Activated CD4-positive, alpha-beta T cell treated with anti-CD3 and anti-CD28 coated beads, Interleukin-2, Interleukin-6, amounts not matched to agents 100 ng/mL and 50 ng/mL, durations not matched to agents 16 hours and 8 hours (primary cell): ENCODE data around the gene EZH1.

Experiments used
- DNase-seq: peaks from one replicate; pipeline ENCODE4 v3.0.0-alpha.2; 2020

EZH1 gene

GRCh38 chr17:42706732-42707131 is 38.1 kb downstream of the EZH1 start:
- peak; percentile 92 for DNase-seq

GRCh38 chr17:42704837-42705494 is 39.9 kb downstream of the EZH1 start:
- DNase-seq: peak; percentile 92

DNA sequence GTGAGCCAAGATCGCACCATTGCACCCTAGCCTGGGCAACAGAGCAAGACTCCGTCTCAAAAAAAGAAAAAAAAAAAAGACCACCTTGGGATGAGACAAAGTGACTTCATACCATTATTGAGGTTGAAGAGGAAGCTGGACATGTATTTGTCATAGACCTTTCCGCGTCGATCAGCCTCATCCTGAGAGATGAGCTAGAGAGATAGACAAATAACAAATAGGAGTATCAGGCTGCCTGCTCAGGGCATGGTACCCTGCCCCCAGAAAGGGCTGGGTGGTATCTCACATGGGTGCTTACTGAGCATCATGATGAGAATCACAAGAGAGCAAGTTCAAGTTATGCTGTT is 40.4 kb downstream of the EZH1 start:
- no peak for DNase-seq

DNA sequence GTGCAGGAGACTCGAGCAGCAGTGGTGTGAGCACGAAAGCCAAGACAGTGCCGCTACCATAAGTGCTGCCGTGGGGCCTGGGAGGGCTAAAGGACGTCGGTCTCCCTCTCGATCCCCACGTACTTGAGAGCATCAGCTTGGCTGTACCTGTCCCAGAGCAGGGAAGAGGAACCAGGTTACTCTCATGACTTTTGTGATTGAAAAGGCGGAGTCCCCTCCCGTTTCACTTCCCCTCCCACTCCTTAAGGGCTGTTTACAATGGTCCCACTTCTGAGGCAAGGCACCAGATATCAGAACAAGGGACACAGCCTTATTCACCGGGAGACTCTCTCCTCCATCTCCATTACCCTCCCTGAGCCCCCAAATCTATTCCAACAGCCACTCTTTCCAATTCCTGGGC is 42.4 kb downstream of the EZH1 start:
- DNase-seq: no peak

- no peak for DNase-seq
Observed at GRCh38 chr17:42700586-42701289, 44.1 kb downstream of the EZH1 start.

DNA sequence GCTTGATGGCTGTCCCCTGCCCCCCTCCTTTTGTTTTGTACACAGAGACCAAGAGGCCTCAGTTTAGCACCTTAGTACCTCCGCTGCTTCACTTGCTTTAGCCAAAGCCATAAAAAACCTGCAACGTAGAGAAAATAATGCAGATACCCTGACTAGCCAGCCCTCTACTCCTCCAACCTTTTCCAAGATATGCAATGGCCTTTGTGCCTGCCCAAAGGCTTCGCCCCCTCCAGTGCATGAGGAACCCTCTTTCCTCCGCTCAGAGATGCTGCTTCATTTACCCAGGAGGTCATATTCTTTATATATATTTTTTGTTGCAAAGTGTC is 45.5 kb downstream of the EZH1 start:
- no peak for DNase-seq

- no peak for DNase-seq
Observed at GRCh38 chr17:42698736-42699414, 46.0 kb downstream of the EZH1 start.

- DNase-seq: no peak
Observed at GRCh38 chr17:42697108-42697811, 47.6 kb downstream of the EZH1 start.

- no peak for DNase-seq
Observed at GRCh38 chr17:42695500-42695899, 49.3 kb downstream of the EZH1 start.

DNA sequence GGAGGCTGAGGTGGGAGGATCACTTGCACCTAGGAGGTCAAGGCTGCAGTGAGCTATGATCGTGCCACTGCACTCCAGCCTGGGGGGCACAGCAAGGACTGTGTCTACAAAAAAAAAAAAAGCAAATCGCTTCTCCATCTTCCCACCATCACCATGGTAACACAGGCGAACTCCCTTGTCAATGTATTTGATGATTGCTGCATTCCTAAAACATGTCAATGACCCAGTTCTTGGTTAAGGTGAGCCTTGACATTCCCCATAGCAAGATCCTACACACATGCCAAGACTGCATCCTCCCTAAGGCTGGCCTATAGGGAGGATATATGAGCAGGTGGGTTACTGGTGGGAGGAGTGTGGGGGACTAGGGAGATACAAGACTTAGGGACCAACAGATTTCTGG is 50.3 kb downstream of the EZH1 start:
- no peak for DNase-seq

- no peak for DNase-seq
Observed at GRCh38 chr17:42692489-42692888, 52.4 kb downstream of the EZH1 start.

DNA sequence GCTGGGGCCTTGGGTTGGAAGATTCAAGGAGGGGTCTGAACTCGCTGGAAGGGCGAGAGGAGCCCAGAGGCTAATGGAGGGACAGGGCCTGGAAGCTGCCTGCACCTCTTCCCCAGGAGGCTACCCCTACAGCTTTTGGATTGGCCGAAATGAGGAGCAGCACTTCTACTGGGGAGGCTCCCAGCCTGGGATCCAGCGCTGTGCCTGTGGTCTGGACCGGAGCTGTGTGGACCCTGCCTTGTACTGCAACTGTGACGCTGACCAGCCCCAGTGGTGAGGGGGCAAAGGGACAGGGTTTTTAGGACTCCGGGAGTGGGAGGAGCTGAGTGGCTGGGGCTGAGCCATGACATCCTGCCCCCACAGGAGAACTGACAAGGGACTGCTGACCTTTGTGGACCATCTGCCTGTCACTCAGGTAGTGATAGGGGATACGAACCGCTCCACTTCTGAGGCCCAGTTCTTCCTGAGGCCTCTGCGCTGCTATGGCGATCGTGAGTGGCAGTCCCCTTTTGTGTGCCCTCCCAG is 53.8 kb downstream of the EZH1 start:
- no peak for DNase-seq

DNA sequence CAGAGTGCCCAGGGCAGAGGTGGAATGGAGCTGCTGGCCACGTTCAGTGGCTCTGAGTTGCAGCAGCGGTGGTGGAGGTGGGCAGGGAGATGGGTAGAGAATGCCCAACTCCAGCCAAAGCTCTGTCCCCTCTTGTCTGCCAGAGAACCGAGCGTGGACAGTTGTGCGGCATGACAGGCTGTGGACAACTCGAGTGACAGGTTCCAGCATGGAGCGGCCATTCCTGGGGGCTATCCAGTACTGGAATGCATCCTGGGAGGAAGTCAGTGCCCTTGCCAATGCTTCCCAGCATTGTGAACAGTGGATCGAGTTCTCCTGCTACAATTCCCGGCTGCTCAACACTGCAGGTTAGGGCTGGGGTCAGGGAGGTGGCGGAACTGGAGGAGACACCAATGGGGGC is 54.2 kb downstream of the EZH1 start:
- no peak for DNase-seq

GRCh38 chr17:42687707-42688320 is 57.0 kb downstream of the EZH1 start:
- DNase-seq: no peak

DNA sequence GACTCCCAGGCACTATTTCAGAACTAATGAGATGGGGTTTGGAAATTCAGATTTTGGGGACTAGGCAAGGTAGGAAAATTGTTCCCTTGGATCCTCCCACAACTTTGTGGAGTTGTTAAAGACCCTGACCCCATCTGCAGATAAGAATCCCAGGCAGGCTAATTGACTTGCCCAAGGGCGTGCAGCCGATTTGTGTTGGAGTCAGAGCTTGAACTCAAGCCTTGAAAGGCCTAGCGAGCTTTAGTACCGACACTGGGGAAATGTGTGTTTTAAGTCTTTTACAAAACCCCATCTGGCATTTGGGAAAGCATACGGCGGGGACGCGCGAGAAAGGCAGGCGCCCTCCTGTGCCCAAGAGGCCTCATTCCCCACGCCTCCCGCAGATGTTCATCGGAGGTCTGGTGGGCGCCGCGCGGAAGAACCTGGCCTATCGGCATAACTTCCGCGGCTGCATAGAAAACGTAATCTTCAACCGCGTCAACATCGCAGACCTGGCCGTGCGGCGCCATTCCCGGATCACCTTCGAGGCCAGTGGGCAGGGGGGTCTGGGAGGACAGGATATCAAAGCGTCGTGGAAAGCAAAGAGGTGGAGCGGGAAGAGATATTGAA is 58.2 kb downstream of the EZH1 start:
- no peak for DNase-seq

DNA sequence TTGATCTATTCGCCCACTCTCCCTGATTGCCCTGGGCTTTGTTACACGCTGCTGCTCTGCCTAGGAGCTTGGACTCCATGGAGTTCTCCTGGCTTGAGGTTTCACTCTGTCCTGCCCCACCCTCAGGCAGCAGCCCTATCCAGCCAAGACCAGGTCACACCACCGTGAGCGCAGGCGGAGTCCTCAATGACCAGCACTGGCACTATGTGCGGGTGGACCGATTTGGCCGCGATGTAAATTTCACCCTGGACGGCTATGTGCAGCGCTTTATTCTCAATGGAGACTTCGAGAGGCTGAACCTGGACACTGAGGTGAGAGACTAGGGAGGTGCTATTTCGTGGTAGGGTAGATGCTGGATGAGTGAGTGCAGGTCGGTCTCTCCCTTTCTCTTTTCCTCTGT is 59.0 kb downstream of the EZH1 start:
- DNase-seq: no peak

- no peak for DNase-seq
Observed at GRCh38 chr17:42684929-42685556, 59.8 kb downstream of the EZH1 start.

GRCh38 chr17:42683407-42684034 is 61.3 kb downstream of the EZH1 start:
- no peak for DNase-seq

DNA sequence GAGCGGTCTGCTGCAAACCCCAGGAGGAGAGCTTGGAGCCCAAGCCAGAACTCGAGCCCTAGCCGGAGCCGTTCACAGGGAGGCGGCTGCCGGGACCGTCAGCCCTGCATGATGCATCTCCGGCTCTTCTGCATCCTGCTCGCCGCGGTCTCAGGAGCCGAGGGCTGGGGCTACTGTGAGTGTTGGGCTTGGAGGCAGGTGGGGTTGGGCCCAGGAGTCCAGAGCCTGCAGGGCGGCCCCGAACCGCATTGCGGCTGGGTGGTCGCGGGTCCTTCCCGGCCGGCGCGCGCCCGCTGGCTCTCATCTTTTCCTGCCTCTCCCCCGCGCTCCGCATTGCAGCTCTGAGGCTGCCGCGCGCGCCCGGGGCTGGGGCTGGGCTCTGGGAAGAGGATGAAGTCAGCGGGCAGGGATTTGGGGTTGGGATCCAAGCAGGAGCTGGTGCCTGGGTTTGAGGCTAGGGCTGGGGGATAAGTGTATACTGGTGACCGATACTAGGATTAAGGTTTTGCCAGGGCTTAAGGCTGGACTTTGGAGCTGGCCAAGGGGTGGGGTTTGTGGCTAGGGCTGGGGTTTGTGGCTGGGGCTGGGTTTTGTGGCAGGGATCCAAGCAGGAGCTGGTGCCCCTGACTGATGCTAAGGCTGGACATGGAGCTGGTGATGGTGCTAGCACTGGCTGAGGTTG is 62.0 kb downstream of the EZH1 start:
- DNase-seq: no peak

DNA sequence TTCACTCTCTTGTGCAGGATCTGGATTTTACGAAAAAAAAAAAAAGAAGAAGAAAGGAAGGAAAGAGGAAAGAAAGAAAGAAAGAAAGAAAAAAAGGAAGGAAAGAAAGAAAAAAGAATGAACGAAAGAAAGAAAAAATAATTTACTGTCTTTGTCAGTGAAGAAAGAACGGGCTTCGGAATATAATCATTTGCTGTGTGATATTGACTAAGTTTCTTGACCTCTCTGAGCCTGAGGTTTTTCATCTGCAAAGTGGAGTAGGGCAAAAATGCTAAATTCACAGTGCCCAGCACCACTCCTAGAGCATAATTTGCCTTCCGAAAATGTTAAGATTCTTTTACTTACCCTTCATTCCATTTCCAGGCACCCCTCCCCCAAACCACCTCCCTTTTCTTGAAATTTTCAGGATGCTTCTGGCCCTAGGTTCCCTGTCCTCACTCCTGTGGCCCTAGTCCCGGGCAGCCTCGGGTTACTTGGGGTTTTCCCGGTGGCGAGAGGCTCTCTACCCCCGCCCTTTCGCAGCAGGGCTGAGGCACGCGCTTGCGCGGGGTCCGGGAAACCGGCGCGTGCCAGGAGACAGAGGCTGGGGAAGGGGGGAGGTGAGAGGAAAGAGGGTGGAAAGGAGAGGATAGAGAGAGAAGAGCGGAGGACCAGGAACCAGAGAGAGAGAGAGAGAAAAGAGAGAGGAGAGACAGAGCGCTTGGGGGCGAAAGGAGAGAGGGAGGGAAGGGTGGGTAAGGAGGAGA is 62.7 kb downstream of the EZH1 start, which contains the start of gene CNTNAP1:
TSS of gene CNTNAP1 (plus strand) at position 556 of the 746 bp plus-strand sequence. CDS start 299 bp downstream, outside the sequence.
- DNase-seq: no peak
